ENCODE measurements around the gene KLF17.

DNA sequence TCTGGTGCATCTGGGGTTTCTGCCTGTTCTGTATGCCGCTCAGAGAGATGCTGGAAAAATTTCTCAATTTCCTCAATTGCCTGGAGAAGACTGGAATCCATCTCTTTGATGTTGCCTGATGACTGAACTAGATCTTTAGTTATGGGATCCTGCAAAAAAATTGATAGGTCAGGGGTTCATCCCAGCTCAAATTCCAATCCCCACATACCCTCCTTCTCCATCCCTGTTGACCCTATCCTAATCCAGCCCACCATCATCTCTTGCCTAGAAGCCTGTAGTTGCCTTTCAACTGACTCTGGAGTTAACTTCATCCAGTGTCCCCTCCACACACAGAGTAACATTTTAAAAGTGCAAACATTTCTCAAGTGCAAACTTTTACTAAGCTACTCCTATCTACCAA is 22.9 kb downstream of the KLF17 start, which contains the start of gene KLF18:
- TF ChIP-seq, protein P1, sequence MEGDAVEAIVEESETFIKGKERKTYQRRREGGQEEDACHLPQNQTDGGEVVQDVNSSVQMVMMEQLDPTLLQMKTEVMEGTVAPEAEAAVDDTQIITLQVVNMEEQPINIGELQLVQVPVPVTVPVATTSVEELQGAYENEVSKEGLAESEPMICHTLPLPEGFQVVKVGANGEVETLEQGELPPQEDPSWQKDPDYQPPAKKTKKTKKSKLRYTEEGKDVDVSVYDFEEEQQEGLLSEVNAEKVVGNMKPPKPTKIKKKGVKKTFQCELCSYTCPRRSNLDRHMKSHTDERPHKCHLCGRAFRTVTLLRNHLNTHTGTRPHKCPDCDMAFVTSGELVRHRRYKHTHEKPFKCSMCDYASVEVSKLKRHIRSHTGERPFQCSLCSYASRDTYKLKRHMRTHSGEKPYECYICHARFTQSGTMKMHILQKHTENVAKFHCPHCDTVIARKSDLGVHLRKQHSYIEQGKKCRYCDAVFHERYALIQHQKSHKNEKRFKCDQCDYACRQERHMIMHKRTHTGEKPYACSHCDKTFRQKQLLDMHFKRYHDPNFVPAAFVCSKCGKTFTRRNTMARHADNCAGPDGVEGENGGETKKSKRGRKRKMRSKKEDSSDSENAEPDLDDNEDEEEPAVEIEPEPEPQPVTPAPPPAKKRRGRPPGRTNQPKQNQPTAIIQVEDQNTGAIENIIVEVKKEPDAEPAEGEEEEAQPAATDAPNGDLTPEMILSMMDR (conservative IDR thresholded peaks at IDR 0.05; ENCODE audit: low read length), result no peak
- no peak for TF ChIP-seq EZH2phosphoT487 (IDR thresholded peaks at IDR 0.05; ENCODE audit: borderline replicate concordance, low read depth, low read length)

All from OCI-LY7 (cell line).